Stomach (tissue), 9 donors: ENCODE measurements around the gene GPR135. TPM values are rescaled to one million over a fixed set of nuclear protein-coding genes. Genes with fewer than 3 reads are reported as not detected.

Experiments
- DNase-seq, 2 donors: peaks; one replicate each; pipeline versions ENCODE4 v3.0.0 to v3.0.0-alpha.2; 2013 to 2019
- H3K27ac ChIP-seq, 5 donors: fragments of 200-600 bp in 4 of 5; sonication (generic) in 4 of 5; one replicate each; pipeline ENCODE4 v1.5.1; 2013 to 2019; ENCODE audit warnings: mild to moderate bottlenecking in 1 of 5, moderate library complexity in 1 of 5
- H3K27me3 ChIP-seq, 3 donors: fragments of 200-600 bp; sonication (generic); one replicate each; pipeline ENCODE4 v1.5.1; 2017 to 2019; ENCODE audit warnings: mixed run types in 1 of 3
- H3K36me3 ChIP-seq, 4 donors: fragments of 200-600 bp; sonication (generic); 1 replicate in 3 of 4; 2 replicates in 1 of 4; pipeline ENCODE4 v1.5.1; 2016 to 2019
- H3K4me1 ChIP-seq, 4 donors: fragments of 200-600 bp; sonication (generic); one replicate each; pipeline ENCODE4 v1.5.1; 2016 to 2019
- H3K4me3 ChIP-seq, 4 donors: fragments of 200-600 bp; sonication (generic) in 3 of 4; one replicate each; pipeline ENCODE4 v1.5.1; 2016 to 2019; ENCODE audit warnings: mild to moderate bottlenecking in 1 of 4
- H3K9me3 ChIP-seq, 4 donors: fragments of 200-600 bp; sonication (generic); one replicate each; pipeline ENCODE4 v1.5.1; 2016 to 2019
- EP300 ChIP-seq: sonication (generic); formaldehyde crosslinking; IDR thresholded peaks from one replicate; pipeline ENCODE4 v1.6.1; 2017; ENCODE audit warnings: antibody characterized with exemption
- POLR2A ChIP-seq, 4 donors: fragments of 450-650 bp; IDR thresholded peaks; one replicate each; pipeline ENCODE4 v1.6.1; 2016; ENCODE audit warnings: antibody characterized with exemption in 4 of 4, control low read depth in 2 of 4, mild to moderate bottlenecking in 1 of 4, moderate library complexity in 1 of 4
- POLR2AphosphoS5 ChIP-seq, 3 donors: sonication (generic); formaldehyde crosslinking; IDR thresholded peaks; one replicate each; pipeline ENCODE4 v1.6.1; 2016; ENCODE audit warnings: antibody characterized with exemption in 3 of 3
- WGBS, 5 donors: extraction: QIAGEN DNeasy Blood & Tissue Kit in 3 of 5; methylation state at CpG; one replicate each; pipeline versions ENCODE4 v1.1.5 to v1.1.7; 2013 to 2018; 5-methylcytosine and 5-hydroxymethylcytosine counted together
- intact Hi-C: fragments of 100-400 bp; cut with DNase I; formaldehyde crosslinking; loops from one replicate; pipeline ENCODE4 v1.15.1; 2023; ENCODE audit warnings: low total_unique reads
- polyA plus RNA-seq, 3 donors: library from polyadenylated mRNA; stranded (reverse); fragments of 200-250 nt; gene quantifications; one replicate each; pipeline ENCODE4 v1.2.3, GENCODE V29; 2013
- total RNA-seq, 5 donors: library from RNA; depleted of rRNA; stranded (reverse); fragments of >200 nt; gene quantifications; one replicate each; pipeline versions ENCODE4 v1.1.0 to v1.2.3, GENCODE V29; 2014 to 2016
- TF ChIP-seq, protein P1 (sequence below), 7 experiments: fragments of 450-650 bp in 4 of 7; fragments of 200-600 bp in 3 of 7; sonication (generic) in 3 of 7; IDR thresholded peaks; one replicate each; pipeline ENCODE4 v1.5.1; 2016 to 2019; ENCODE audit warnings: antibody characterized with exemption in 7 of 7, control low read depth in 2 of 7, mild to moderate bottlenecking in 1 of 7
- donor health status: healthy with polysubstance abuse.
- donor health status: Bipolar disorder and iron deficiency.
- donor health status: healthy.

Gene GPR135
- total and polyA plus RNA-seq, 8 donors = 0.15 to 5.5 (median 0.87) TPM

DNA sequence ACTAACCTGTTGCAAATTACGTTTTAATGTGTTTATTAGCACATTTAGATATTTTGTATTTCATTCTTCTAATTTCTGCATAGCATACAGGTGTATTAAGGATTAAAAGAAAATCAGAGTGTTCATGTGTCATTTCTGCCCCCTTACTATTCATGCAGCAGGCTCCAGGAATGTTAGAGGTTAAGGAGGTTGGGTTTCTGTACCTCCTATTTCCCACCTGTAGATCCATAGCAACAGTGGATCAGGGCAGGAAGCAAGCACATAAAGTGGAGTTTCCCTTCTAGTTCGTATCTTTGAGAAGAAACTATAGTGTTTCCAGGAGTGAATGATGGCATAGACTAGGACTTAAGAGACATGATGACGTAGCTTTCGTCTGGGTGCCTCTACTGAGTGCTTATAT is 38.1 kb upstream of the GPR135 start:
- intact Hi-C loops = no loop called here
- TF ChIP-seq, protein P1, sequence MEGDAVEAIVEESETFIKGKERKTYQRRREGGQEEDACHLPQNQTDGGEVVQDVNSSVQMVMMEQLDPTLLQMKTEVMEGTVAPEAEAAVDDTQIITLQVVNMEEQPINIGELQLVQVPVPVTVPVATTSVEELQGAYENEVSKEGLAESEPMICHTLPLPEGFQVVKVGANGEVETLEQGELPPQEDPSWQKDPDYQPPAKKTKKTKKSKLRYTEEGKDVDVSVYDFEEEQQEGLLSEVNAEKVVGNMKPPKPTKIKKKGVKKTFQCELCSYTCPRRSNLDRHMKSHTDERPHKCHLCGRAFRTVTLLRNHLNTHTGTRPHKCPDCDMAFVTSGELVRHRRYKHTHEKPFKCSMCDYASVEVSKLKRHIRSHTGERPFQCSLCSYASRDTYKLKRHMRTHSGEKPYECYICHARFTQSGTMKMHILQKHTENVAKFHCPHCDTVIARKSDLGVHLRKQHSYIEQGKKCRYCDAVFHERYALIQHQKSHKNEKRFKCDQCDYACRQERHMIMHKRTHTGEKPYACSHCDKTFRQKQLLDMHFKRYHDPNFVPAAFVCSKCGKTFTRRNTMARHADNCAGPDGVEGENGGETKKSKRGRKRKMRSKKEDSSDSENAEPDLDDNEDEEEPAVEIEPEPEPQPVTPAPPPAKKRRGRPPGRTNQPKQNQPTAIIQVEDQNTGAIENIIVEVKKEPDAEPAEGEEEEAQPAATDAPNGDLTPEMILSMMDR (IDR thresholded peaks at IDR 0.05) = no peak
- TF ChIP-seq POLR2A (IDR thresholded peaks at IDR 0.05) (no peak), EP300 (no peak), POLR2AphosphoS5 (IDR thresholded peaks at IDR 0.05) (no peak)
- Histone ChIP-seq H3K27me3 (no peaks in the 10 kb centered on the region), H3K9me3 (no peaks in the 10 kb centered on the region), H3K27ac (no peak overlapping the region), H3K36me3 (peaks cover 4 to 38% (median 25%) of the 10 kb centered on the region in 4 donors), H3K4me3 (no peak overlapping the region), H3K4me1 (peaks cover 0 to 9% (median 2%) of the 10 kb centered on the region in 4 donors)
- WGBS, 5 donors = 72 to 92% (median 85%) methylated on average over 4 of the region's 4 CpGs
- no peak for DNase-seq

DNA sequence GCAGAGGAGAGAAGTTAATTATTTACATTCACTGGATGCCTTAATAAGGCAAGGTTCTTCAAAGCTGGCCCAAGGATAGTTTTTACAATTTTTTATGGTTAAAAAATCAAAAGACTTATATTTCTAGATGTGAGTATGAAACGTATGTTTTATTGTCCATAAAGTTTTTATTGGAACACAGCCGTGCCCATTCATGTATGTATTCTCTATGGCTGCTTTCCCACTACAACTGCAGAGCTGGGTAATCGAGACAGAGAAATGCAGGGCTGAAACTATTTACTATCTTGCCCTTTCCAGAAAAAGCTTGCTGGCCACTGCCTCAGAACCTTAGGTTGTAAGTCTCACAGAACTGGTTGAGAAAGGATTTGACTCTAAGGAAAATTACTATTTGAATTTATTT is 35.6 kb upstream of the GPR135 start:
- Histone ChIP-seq H3K9me3 (no peaks in the 10 kb centered on the region), H3K4me1 (peaks cover 0 to 9% (median 2%) of the 10 kb centered on the region in 4 donors), H3K27me3 (no peaks in the 10 kb centered on the region), H3K4me3 (no peak overlapping the region), H3K36me3 (peaks cover 4 to 62% (median 48%) of the 10 kb centered on the region in 4 donors), H3K27ac (no peak overlapping the region)
- no peak for DNase-seq
- no peak for TF ChIP-seq POLR2A (IDR thresholded peaks at IDR 0.05)
- no peak for TF ChIP-seq EP300
- TF ChIP-seq, protein P1 (IDR thresholded peaks at IDR 0.05) = no peak
- no peak for TF ChIP-seq POLR2AphosphoS5 (IDR thresholded peaks at IDR 0.05)
- intact Hi-C loops = no loop called here
- 36 to 52% (median 40%) methylated on average over 3 of the region's 3 CpGs for WGBS, 5 donors

GRCh38 chr14:59492384-59492783 is 27.2 kb upstream of the GPR135 start:
- intact Hi-C loops = no loop called here
- Histone ChIP-seq H3K27ac (no peak overlapping the region), H3K4me3 (no peak overlapping the region), H3K4me1 (peaks cover 0 to 14% (median 2%) of the 10 kb centered on the region in 4 donors), H3K36me3 (peaks cover 28 to 98% (median 90%) of the 10 kb centered on the region in 4 donors), H3K9me3 (no peaks in the 10 kb centered on the region), H3K27me3 (no peaks in the 10 kb centered on the region)
- WGBS, 5 donors = 19 to 78% (median 41%) methylated on average over 1 of the region's 1 CpG
- DNase-seq = no peak
- no peak for TF ChIP-seq POLR2AphosphoS5 (IDR thresholded peaks at IDR 0.05)
- TF ChIP-seq EP300 = no peak
- TF ChIP-seq, protein P1 (IDR thresholded peaks at IDR 0.05) = no peak
- TF ChIP-seq POLR2A (IDR thresholded peaks at IDR 0.05) = no peak

GRCh38 chr14:59490756-59491155 is 25.6 kb upstream of the GPR135 start:
- Histone ChIP-seq H3K36me3 (peaks cover 28 to 83% (median 73%) of the 10 kb centered on the region in 4 donors), H3K9me3 (no peaks in the 10 kb centered on the region), H3K27me3 (no peaks in the 10 kb centered on the region), H3K27ac (no peak overlapping the region), H3K4me3 (no peak overlapping the region), H3K4me1 (peaks cover 7 to 30% (median 16%) of the 10 kb centered on the region in 4 donors)
- no peak for DNase-seq
- TF ChIP-seq POLR2AphosphoS5 (IDR thresholded peaks at IDR 0.05) (no peak), EP300 (no peak), POLR2A (IDR thresholded peaks at IDR 0.05) (no peak)
- TF ChIP-seq, protein P1 (IDR thresholded peaks at IDR 0.05) = no peak
- intact Hi-C loops = no loop called here
- WGBS, 5 donors = 83 to 93% (median 90%) methylated on average over 3 of the region's 3 CpGs
